Measurements from ENCODE around the gene ATXN2L.
"Not testable (repeated sequence)": the region's sequence is repeated elsewhere in the genome, so short reads cannot be mapped to it uniquely, and the experiment has no call there.

Gene ATXN2L

DNA sequence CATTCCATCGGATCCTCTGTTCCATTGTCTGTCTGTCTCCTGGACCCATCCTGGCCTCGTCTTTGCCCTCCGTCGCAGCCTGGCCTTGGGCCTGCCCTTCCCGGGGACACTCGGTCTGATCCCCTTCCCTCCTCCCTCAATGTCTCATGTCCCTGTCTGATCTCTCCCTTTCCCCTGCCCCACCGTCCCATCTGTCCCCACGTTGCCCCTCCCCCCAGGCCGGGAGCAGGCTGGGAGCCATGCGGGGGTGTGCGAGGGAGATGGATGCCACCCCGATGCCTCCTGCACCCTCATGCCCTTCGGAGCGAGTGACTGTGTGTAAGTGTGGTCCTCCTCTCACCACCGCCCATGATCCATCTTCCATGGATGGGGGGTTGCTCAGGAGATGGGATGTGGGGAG is 50.2 kb downstream of the ATXN2L start:
- no peak for DNase-seq (ENCODE audit: low spot score)

DNA sequence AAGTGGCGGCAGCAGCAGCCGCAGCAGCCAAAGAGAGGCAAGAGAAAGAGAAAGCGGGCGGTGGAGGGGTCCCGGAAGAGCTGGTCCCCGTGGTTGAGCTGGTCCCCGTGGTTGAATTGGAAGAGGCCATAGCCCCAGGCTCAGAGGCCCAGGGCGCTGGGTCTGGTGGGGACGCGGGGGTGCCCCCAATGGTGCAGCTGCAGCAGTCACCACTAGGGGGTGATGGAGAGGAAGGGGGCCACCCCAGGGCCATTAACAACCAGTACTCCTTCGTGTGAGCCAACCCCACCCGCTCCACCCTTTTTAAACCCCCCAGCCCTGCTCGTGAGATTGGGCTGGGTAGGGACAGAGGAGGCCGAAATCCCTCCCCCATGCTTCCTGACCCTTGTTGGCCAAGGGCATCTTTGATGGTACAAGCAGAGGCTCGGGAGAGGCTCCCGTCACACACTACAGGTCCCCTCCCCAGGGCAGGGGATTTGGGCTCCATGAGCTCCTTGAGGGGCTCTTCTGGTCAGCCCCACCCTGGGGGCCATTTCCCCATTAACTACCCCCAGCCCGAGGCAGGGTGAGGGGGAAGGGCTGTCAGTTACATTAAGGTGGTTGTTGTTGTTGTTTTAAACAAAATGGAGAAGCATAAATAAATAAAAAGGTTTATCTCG is 50.9 kb downstream of the ATXN2L start:
- DNase-seq (ENCODE audit: low spot score) = peak; percentile 64

DNA sequence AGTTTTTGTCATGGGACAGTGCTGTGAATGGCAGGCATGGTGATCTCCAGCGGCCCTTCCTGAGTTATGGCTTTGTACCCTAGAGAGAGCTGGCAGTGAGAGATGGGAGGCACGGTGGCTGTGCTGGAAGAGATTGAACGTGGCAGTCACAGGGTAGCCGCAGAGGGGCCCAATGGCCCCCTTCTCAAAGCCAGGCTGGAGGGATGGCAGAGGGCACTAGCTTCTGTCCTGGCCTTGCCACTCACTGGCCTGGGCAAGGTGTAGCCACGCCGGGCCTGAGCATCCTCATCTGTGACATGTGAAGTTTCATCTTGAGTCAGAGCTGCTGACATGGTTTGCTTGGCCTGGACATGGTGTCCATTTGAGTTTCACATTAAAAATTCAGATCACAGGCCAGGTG is 51.6 kb downstream of the ATXN2L start:
- DNase-seq (ENCODE audit: low spot score) = no peak

DNA sequence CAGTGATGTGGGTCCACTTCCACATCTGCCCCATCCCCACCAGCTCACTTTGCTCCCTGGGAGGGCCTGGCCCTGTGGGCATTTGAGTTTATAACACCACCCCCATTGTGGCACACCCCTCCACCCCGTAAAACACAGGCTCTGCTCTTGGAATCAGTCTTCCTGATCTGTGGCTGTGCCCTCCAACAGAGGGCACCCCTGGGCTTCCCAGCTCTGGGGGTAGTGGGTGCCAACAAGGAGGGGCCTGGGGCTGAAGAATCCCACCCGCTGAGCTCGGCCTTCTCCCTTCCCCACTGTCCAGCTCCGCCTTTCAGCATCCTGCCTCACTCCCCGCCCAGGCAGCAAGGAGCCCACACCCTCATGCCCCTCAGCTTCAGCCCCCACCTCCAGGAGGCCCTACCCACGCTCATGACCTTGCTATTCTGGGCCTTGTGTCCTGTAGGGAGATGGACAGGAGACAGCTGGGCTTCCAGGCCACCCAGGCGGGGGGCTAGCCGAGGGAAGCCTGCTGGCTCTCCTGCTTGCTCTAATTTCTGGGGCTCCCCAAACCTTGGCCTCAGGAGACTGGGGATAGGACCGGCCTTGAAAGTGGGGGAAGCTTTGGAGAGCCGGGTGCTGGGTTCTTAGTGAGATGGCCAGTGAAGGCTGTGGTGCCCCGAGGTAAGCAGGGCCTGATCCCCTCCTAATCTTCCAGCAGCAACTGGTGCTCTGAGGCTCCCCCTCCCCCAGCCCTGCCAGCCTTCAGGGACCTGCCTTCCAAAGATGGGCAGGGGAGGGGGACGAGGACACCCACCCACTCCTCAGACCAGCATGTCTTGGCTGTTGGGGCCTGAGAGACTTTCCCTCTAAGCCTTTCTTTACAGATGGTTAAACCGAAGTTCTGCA is 52.6 kb downstream of the ATXN2L start:
- DNase-seq (ENCODE audit: low spot score) = no peak

DNA sequence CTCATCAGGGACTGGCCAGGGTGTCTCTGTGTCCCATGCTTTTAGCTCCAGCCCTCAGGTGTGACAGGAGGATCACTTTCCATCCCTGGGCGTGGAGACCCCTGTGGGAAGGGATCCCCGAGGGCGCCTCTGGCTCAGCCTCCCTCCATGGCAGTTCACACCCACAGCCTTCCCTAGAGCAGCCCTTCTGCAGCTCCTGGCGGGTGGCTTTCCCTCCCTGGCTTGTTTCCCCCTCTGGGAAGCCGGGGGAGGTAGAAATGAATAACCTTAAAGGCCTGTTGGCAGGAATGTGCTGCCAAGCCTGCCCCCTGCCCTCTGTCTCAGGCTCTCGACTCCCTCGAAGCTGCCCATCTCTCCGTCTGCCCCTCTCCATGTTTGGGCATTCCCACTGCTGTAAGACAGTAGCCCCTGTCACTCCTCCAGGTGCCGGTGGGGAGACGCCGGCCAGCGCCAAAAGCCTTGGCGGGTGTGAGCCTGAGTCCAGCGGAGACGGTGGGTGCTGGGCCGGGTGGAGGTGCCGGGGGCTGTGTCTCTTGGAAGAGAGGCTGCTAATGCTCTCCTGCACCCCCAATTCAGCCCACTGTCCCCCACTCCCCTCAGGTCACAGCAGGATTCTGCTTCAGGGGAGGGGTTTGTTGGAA is 53.3 kb downstream of the ATXN2L start:
- no peak for DNase-seq (ENCODE audit: low spot score)

DNA sequence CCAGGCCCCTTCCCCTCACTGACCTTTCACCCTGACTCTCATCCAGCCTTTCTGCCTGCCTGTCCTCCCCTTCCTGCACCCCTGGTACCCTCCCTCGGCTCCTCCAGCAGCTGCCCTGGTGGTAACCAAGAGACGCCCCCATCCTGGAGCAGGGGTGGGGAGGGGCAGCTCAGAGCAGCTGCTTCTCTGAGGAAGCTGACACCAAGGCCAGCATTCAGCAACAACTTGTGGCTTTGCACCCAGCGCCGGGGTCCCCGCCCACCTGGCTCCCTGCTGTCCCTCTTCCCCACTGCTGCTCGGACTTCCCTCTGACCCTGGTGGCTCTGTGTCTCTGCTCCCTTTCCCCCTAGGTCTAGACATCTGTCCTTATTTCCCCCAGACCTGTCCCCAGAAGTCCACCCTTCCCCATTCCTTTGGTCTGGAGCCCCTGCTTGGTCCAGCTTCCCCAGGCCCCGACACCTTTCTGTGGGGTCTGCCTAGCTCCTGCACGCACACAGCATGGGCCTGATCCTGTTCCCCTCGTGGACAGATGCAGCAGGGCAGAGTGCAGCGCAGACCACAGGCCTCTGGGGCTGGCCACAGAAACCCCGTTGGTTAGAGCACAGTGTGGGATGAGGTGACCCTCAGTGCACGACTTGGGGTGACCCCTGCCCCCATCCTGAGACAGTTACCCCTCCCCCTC is 54.3 kb downstream of the ATXN2L start:
- no peak for DNase-seq (ENCODE audit: low spot score)

DNA sequence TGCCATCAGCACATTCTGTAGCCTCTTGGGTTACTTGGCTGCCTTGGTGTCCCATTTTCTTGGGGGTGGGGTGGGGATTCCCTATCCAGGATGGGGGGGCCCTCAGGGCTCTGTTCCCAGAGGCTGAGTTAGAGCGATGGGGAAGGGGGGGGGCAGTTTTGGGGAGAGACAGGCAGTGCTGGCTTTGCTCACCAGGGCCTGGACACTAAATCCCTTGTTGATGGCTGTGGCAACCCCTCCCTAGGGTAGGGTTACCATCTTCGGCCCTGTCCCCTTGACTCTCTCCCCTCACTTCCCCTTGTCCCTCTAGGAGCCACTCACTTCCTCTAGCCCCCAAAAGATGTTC is 54.8 kb downstream of the ATXN2L start:
- DNase-seq (ENCODE audit: low spot score) = no peak

DNA sequence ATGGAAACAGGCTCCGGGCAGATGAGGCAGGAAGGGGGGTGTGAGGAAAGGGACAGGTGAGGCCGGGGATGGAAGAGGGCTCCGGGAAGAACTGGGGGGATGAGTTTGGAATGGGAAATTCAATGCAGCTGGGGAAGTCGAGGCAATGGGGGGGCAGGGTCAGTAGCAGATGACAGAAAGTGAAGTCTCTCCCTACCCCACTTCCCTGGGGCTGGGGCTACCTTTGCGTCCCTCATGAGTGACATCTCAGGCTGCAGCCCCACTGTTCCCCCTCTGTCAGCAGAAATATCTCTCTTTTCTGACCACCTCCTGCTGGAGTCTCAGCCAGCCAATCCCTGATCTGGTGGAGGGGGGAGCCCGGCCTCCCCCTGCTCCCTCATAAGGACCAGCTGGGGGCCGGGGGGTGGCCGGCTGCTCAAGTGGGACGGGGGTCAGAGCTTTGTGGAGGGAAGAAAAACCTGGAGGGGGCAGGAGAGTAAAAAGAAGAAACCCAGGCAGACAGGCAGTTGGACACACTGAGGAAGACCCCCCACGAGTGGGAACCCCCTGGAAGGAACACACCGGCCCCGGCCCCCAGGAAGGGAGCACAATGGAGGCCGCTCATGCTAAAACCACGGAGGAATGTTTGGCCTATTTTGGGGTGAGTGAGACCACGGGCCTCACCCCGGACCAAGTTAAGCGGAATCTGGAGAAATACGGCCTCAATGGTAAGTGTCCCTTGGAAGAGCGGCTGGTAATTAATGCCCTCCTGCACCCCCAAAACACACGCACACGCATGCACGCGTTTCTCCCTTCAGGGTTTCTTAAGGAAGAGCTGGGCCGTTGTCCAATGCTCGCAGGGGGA is 55.5 kb downstream of the ATXN2L start, which contains the start of gene ATP2A1:
ATP2A1 (plus strand) TSS at position 406 of the 844 bp plus-strand sequence; CDS start at position 590, 184 bp downstream.
- DNase-seq (ENCODE audit: low spot score) = no peak

DNA sequence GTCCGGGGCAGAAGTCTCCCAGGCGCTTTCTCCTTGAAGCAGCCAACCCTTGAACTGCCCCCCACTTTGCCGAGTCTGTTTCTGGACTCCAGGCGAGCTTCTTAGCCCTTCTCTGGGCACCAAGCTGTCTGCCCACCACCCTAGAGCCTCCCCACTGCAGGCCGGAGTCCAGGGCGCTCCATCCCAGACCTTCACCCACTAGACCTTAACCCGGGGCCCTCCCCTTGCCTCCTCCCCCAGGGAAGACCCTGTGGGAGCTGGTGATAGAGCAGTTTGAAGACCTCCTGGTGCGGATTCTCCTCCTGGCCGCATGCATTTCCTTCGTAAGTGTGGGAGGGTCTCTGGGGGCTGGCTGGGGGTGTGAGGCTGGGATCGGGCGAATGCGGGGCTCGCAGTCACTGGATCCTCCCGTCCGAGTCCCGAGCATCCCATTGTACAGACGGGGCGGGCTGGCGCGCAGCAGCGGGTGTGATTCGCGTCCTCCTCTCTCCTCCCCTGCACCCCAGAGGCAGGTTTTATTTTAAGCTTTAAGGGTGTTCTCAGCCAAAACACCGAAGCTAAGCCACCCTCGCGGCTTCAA is 56.6 kb downstream of the ATXN2L start:
- DNase-seq (ENCODE audit: low spot score) = no peak

DNA sequence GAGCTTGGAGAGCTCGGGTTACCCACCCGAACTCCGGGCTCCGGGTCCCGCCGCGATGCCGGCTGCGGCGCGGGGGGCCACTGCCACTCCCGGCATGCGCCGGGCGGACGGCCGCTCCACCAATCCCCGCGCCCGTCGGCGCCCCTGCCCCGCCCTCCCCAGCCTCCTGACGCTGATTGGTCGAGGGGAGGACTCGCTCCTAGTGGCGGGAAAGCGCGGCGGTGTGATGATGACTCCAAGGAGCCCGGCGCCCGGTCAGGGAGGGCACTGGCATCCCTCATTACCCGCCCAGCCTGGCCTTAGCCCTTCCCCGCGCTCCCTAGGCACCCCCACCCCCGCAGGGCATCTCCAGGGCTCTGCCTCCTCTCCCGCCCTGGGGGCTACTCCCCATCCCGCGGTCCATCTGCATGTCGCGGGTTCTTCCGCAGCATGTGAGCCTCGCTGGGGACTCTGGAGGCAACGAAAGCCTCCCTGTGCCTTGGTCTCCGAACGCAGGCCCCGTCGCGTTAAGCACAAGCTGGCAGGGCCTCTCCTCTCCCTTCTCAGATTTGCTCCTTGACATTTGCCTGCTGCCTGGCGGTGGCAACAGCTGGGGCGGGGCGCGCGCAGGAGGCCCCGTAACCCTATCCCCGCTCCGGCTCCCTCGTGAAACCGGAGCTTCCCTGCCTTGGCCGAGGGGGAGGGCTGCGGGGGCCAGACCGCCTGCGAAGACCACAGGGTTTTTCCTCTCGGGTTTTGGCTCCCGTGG is 57.2 kb downstream of the ATXN2L start:
- DNase-seq (ENCODE audit: low spot score) = peak; percentile 100

DNA sequence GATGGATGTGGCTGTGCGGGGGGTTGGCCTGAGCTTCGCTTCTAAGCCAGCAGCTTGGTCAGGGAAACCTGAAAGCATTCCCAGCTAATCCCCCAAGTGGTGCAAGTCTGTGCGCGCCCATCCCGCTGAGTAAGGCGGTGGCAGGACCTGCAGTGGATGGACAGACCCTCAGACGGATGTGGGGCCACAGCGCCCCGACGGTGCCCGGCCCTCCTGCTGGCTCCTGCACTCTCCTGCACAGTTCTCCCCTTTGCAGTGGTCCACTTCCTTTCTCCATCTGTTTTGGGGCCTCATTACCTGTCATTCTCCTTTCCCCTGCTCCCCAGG is 57.8 kb downstream of the ATXN2L start:
- no peak for DNase-seq (ENCODE audit: low spot score)

DNA sequence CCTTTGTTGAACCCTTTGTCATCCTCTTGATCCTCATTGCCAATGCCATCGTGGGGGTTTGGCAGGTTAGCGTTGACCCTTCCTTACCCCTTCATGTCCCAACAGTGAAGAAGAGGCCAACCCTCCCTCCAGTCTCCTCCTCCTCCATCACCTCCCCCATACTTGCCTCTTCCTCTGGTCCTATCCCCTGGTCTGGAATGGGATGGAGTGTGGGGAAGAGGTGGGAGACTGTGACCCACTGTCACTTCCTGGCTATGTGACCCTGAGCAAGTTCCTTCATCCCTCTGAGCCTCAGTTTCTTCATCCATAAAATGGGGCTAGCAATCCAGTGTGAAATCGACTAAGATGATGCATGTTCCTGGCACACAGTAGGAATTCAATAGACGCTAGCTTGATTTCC is 58.2 kb downstream of the ATXN2L start:
- DNase-seq (ENCODE audit: low spot score) = no peak

DNA sequence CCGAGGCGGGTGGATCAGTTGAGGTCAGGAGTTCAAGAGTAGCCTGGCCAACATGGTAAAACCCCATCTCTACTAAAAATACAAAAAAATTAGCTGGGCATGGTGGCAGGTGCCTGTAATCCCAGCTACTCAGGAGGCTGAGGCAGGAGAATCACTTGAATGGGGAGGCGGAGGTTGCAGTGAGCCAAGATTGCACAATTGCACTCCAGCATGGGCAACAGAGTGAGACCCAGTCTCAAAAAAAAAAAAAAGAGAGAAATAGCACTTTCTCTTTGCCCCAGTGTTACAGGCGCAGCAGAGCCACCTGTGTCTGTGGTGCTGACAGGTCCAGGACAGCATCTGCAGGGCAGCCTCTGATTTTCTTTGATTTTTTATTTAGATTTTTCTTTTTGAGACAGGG is 58.8 kb downstream of the ATXN2L start:
- DNase-seq (ENCODE audit: low spot score) = not testable (repeated sequence)

DNA sequence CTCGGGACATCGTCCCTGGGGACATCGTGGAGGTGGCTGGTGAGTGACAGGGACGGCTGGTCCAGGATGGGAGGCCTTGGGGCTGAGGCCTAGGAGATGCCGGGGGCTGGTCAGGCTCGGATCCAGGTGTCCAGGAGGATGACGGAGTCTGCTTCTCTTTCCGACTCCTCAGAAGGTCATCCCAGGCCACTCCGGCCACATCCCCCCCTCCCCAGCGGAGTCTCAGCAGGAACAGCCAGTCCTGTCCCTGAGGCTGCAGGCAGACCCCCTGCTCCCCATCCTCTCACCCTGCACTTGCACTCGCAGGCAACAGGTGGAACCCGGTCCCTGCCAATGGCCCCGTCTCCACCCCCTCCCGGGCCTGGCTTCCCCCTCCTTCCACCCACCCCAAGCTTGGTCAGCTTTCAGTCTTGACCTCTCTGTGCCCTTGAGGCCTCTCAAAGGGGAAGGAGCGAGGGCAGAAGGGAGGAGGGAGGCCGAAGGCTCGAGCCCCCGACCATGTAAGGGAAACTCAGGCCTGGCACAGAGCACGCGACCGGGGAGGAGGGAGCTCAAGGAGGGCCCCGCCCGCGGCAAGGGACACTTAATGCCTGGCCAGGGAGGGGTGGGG is 59.9 kb downstream of the ATXN2L start:
- DNase-seq (ENCODE audit: low spot score) = no peak

DNA sequence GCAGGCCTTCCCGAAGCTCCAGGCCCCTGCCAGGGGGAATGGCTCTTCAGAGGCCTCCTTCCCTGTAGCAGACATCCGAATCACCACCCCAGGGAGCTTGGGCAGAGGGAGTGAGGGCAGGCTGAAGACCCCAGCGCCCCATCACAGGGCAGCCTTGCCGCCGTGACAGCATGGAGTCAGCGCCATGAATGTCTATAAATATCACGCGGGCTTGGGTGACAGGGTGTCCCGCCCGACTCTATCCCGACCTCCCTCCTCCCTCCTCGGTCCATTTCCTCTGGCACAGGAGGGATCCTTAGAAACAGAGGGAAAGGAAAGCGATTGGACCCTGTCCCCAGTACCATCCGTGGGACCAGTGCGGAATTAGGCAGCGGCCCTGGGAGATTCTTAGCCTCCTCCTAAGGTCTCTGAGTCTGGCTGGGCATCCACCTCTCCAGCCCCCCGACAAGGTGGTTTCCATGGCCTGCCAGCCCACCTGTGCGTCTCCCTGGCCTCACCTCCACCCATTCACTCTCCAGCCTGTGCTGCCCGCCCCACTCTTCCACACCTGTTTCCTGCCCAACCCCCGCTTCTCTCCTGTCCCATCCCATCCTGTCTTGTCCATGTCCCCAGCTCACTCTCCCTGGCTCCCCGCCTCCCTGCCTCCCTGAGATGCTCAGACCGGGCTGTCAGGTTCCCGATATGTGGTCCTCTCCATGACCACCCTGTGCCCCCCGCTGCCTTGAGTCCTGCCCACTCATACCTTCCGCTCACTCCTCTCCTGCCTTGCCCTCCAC is 60.6 kb downstream of the ATXN2L start:
- no peak for DNase-seq (ENCODE audit: low spot score)

DNA sequence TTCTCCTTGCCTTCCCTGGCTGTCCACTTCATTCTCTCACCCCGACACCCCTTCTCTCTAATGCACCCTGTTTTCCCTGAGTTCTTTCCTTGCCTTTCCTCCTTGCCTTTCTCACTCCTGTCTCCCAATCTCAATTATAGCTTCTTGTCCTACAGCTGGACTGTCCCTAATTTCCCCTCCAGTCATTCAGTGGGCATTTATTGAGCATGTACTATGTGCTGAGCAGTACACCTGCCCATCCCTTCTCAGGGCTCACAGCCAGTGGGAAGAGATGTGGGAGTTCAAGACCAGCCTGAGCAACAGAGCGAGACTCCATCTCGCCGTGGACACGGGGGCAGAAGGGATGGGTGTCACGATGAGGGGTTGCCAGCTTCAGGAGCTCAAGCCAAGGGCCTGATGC is 61.2 kb downstream of the ATXN2L start:
- no peak for DNase-seq (ENCODE audit: low spot score)

Measured in hepatic stellate cell (primary cell).